Daoy (cell line): Measurements from ENCODE around the gene USP3. TPM values are rescaled to one million over a fixed set of nuclear protein-coding genes. Genes with fewer than 3 reads are reported as not detected.
"Not testable (repeated sequence)": the region's sequence is repeated elsewhere in the genome, so short reads cannot be mapped to it uniquely, and the experiment has no call there.

Source experiments
- DNase-seq: peaks from one replicate; pipeline ENCODE4 v3.0.0-alpha.2; 2015; ENCODE audit warnings: low read depth
- total RNA-seq: library from RNA; depleted of rRNA; stranded (reverse); fragments of >200 nt; shearing (Covaris generic); gene quantifications from 2 replicates; pipeline ENCODE4 v1.2.3, GENCODE V29; 2014

USP3 gene
- total RNA-seq, 1 experiment from 2014 or later, result 28.1 TPM

- DNase-seq, result peak; percentile 79
Measured at GRCh38 chr15:63476229-63476632, 28.2 kb upstream of the USP3 start.

DNA sequence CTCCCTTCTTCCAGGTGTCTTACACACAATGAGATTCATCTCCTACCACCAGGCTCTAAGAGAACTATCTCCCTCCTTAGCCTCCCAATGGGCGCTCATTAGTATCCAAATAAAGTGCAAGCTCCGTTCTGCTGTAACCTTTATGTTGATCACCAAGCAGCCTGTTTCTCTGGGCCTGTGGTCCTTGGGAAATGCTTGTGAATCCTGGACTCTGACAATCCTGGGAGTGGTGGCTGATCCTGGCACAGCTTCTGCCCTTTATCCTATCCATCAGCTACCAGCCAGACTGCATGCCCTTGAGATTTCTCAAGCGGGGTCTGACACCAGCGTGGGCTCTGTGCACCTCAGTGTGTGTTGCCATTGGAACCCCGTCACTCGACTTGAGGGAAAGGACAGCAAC is 26.1 kb upstream of the USP3 start:
- DNase-seq, result no peak

DNA sequence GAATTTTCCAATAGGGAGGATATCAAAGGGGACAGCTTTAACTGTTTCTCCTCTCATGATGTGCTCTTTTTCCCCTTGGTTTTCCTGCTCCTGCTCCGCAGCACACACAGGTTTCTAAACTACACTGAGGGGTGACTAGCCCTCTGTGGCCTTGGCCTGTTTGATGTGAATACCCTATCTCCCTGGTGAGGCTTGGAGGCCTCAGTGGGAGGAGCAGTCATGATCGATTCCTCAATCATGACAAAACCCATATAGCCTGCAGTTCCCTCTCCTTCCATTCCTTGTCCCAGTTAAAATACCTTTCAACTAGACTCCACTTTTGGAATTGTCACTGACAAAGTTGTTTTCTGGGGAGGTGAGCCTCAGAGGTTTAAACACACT is 24.0 kb upstream of the USP3 start:
- DNase-seq, result no peak

- DNase-seq, result peak; percentile 88
Measured at GRCh38 chr15:63481105-63481810, 23.1 kb upstream of the USP3 start.

GRCh38 chr15:63482874-63483323 is 21.5 kb upstream of the USP3 start:
- peak; percentile 64 for DNase-seq

GRCh38 chr15:63483521-63484371 is 20.6 kb upstream of the USP3 start:
- no peak for DNase-seq

- DNase-seq, result no peak
Measured at GRCh38 chr15:63484433-63485186, 19.8 kb upstream of the USP3 start.

DNA sequence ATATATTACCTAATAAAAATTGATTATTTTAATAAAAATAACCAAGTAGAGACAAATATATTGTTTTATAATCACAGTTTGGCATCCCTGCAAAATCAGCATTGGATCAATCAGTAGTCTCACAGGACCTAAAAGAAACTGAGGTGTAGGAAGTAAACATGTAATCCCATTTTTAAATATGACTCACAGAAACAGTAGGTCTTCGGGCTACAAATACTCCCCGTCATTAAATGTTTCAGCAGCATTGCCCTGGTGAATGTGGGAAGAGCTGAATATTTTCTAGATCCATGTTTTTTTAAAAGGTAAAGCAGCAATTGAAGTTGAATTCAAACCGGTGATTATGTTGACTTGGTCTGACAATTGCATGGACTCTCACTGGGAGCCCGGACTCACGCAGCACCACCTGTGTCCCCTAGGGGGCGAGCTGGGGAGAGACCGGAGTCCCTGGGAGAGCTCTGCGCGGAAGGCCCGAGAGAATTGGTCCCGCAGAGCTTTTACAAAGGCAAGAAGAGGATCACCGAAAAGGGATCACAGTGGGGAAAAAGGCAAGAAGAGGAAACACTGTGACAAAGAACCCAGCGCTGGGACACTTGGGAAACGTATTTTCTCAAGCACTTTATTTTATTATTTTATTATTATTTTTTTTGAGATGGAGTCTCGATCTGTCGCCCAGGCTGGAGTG is 17.2 kb upstream of the USP3 start:
- DNase-seq, result peak; percentile 81

- DNase-seq, result not testable (repeated sequence)
Measured at GRCh38 chr15:63487758-63488397, 16.5 kb upstream of the USP3 start.

GRCh38 chr15:63488398-63488960 is 15.9 kb upstream of the USP3 start:
- DNase-seq, result no peak

DNA sequence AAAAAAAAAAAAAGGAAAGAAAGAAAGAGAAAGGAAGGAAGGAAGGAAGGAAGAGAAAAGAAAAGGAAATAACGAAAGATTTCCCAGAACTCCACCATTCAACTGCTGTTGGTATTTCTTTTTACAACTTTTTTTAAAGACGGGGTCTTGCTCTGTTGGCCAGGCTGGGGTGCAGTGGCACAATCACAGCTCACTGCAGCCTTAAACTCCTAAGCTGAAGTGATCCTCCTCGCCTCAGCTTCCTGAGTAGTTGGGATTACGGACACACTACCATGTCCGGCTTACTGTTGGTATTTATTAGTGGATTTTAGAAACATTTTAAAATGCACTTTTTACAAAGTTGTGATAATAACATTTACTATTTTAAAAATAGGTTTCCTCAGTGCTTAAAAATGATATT is 15.0 kb upstream of the USP3 start:
- DNase-seq, result no peak

GRCh38 chr15:63490345-63491034 is 13.9 kb upstream of the USP3 start:
- DNase-seq, result no peak

- DNase-seq, result no peak
Measured at GRCh38 chr15:63491116-63491827, 13.1 kb upstream of the USP3 start.

DNA sequence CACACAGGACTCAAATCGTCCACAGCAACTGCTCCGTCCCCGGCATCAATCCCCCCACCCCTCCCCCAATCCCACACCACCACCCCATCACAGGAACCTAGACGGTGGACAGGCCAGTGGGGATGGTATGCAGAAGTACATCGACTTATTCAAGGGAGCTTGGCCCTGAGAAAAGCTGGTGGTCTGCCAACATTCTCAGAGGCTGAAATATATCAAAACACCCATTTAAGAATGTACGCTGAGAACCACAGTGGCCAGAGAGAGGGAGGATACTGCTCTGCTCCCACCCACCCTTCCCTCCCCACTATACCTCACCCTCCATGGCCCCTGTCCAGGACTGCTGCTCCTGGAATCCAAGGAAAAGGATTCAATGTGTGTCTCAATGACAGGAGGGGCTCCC is 12.4 kb upstream of the USP3 start:
- DNase-seq, result peak; percentile 59

- DNase-seq, result peak; percentile 80
Measured at GRCh38 chr15:63492541-63493077, 11.8 kb upstream of the USP3 start.

DNA sequence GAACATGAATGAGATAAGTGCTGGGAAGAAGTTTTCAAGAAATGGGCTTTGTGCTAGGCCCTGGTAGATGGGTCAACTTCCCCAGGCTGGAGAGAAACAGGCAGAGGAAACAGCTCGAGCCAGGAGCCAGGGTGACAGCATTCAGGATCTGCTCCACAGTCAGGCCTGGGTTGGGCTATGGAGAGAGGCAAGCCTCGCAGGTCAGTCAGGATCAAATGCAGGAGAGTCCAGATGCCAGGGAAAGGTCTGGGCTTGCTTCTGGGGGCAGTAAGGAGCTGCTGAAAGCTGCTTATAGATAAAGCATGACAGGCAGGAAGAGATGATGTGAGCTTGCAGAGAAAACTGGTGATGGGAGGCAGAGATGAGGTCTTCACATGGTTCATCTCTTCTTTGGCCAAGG is 11.0 kb upstream of the USP3 start:
- DNase-seq, result no peak

DNA sequence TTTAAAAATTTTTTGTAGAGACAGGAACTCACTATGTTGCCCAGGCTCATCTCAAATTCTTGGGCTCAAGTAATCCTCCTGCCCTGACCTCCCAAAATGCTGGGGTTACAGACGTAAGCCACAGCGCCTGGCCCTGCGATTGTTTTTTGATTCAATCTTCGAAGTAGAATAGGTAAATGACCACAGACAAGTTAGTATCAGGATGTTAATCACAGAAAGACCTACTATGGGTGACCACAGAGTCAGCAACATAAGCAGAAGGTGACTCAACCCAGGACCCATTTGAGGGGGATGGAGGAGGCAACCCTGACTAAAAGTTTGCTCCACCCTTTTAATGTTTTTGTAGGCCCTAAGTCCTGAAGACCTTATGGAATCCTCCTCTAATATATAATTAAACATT is 10.0 kb upstream of the USP3 start:
- DNase-seq, result no peak

GRCh38 chr15:63495343-63495742 is 9.1 kb upstream of the USP3 start:
- DNase-seq, result no peak

GRCh38 chr15:63495780-63496488 is 8.5 kb upstream of the USP3 start:
- DNase-seq, result no peak
